MCF 10A (cell line): ENCODE measurements around the gene PGP. TPM values are rescaled to one million over a fixed set of nuclear protein-coding genes. Genes with fewer than 3 reads are reported as not detected.
"Not testable (repeated sequence)": the region's sequence is repeated elsewhere in the genome, so short reads cannot be mapped to it uniquely, and the experiment has no call there.

Experiments used
- BruUV-seq: library from RNA; stranded (reverse); fragments of 400-500 nt; replicated peaks from 2 replicates; lab custom pipeline; 2021; lab: Mats Ljungman, UMichigan
- CTCF ChIA-PET: fragments of 300-600 bp; sonication (Branson Sonifier 250); formaldehyde crosslinking; extraction: SDS; loops from one replicate; lab custom pipeline; 2021; ENCODE audit warnings: antibody characterized with exemption, inconsistent platforms; lab: Yijun Ruan, JAX
- POLR2A ChIA-PET: fragments of 300-600, 350-650 bp; sonication (Branson Sonifier 250); formaldehyde crosslinking; extraction: SDS; loops from one replicate; lab custom pipeline; 2020; ENCODE audit warnings: antibody characterized with exemption, inconsistent platforms; lab: Yijun Ruan, JAX
- DNase-seq: peaks from one replicate; pipeline ENCODE4 v3.0.0-alpha.2; 2018; ENCODE audit not compliant: unreplicated experiment
- H3K27ac Mint-ChIP-seq: one replicate; pipeline ENCODE4 v1.8.0; 2022; ENCODE audit warnings: mild to moderate bottlenecking, low read depth, mixed read lengths; ENCODE audit not compliant: unreplicated experiment
- H3K27me3 Mint-ChIP-seq: one replicate; pipeline ENCODE4 v1.8.0; 2022; ENCODE audit warnings: mixed read lengths; ENCODE audit not compliant: insufficient read depth, unreplicated experiment
- H3K36me3 Mint-ChIP-seq: one replicate; pipeline ENCODE4 v1.8.0; 2022; ENCODE audit warnings: mild to moderate bottlenecking, moderate library complexity, mixed read lengths; ENCODE audit not compliant: insufficient read depth, unreplicated experiment
- H3K4me1 Mint-ChIP-seq: one replicate; pipeline ENCODE4 v1.8.0; 2022; ENCODE audit warnings: mixed read lengths; ENCODE audit not compliant: insufficient read depth, unreplicated experiment
- H3K4me3 Mint-ChIP-seq: one replicate; pipeline ENCODE4 v1.8.0; 2022; ENCODE audit warnings: mild to moderate bottlenecking, moderate library complexity, mixed read lengths; ENCODE audit not compliant: unreplicated experiment
- H3K9me3 Mint-ChIP-seq: one replicate; pipeline ENCODE4 v1.8.0; 2022; ENCODE audit warnings: mixed read lengths; ENCODE audit not compliant: unreplicated experiment
- CTCF ChIP-seq: fragments of 200-600 bp; IDR thresholded peaks from one replicate; pipeline ENCODE4 v1.8.0; 2022; ENCODE audit warnings: antibody characterized with exemption, mild to moderate bottlenecking; ENCODE audit not compliant: unreplicated experiment
- intact Hi-C: fragments of 100-400 bp; cut with micrococcal nuclease; formaldehyde crosslinking; loops from 2 replicates; pipeline ENCODE4 v1.14.1; 2022
- total RNA-seq: library from RNA; stranded (reverse); gene quantifications from 2 replicates; pipeline ENCODE4 v1.2.3, GENCODE V29; 2022

The PGP gene
- total RNA-seq, 1 experiment from 2014 or later: 12.0 TPM

GRCh38 chr16:2243031-2243528 is 28.4 kb upstream of the PGP start:
- BruUV-seq: no TSS peak
- no peak for TF ChIP-seq CTCF
- Mint-ChIP-seq H3K27me3 (no peaks in the 10 kb centered on the region), H3K4me1 (peaks cover 5% of the 10 kb centered on the region), H3K9me3 (no peaks in the 10 kb centered on the region), H3K4me3 (no peak overlapping the region), H3K27ac (no peak overlapping the region), H3K36me3 (peaks cover 63% of the 10 kb centered on the region)
- intact Hi-C loops: no loop called here
- CTCF ChIA-PET: no interaction called here
- no peak for DNase-seq
- POLR2A ChIA-PET: interaction anchor here (0.8 kb wide), 1 partner anchor 8 kb away, joined by 6 read pairs; the partner anchor contains the start of gene ECI1

DNA sequence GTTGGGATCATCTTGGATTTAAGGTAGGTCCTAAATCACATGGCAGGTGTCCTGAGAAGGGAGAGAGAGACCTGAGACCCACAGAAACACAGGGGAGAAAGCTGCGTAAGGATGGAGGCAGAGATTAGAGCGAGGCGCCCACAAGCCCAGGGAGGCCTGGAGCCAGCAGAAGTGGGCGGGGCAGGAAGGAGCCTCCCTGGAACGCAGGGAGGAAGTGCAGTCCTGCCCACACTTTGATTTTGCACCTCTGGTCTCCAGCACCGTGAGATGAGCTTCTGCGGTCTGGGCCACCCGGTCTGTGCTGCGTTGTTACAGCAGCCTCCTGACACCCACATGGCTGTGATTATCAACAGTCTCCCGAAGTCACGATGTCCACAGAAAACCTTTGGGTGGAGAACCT is 28.0 kb upstream of the PGP start:
- Mint-ChIP-seq H3K36me3 (peaks cover 65% of the 10 kb centered on the region), H3K27ac (no peak overlapping the region), H3K9me3 (no peaks in the 10 kb centered on the region), H3K27me3 (no peaks in the 10 kb centered on the region), H3K4me3 (no peak overlapping the region), H3K4me1 (peaks cover 5% of the 10 kb centered on the region)
- intact Hi-C loops: no loop called here
- POLR2A ChIA-PET: interaction anchor here (0.8 kb wide), 1 partner anchor 9 kb away, joined by 6 read pairs; the partner anchor contains the start of gene ECI1
- BruUV-seq: no TSS peak
- TF ChIP-seq CTCF: no peak
- DNase-seq: no peak
- CTCF ChIA-PET: interaction anchor here (0.7 kb wide), 1 partner anchor 87 kb away, joined by 3 read pairs; the partner anchor contains the start of gene TRAF7

GRCh38 chr16:2240331-2240730 is 25.7 kb upstream of the PGP start:
- peaks cover 69% of the 10 kb centered on the region for H3K36me3 Mint-ChIP-seq
- intact Hi-C loops, H3K4me3 Mint-ChIP-seq, H3K27me3 Mint-ChIP-seq, BruUV-seq, DNase-seq, H3K4me1 Mint-ChIP-seq, H3K27ac Mint-ChIP-seq, H3K9me3 Mint-ChIP-seq: not testable (repeated sequence)
- CTCF ChIA-PET: interaction anchor here (1.5 kb wide), 1 partner anchor 11 kb away, joined by 6 read pairs; the partner anchor contains the start of gene ECI1
- POLR2A ChIA-PET: interaction anchor here (0.7 to 2.7 kb wide), 2 partner anchors 11 to 275 kb away, joined by 3 to 13 read pairs; partner anchors contain the start of gene ECI1

DNA sequence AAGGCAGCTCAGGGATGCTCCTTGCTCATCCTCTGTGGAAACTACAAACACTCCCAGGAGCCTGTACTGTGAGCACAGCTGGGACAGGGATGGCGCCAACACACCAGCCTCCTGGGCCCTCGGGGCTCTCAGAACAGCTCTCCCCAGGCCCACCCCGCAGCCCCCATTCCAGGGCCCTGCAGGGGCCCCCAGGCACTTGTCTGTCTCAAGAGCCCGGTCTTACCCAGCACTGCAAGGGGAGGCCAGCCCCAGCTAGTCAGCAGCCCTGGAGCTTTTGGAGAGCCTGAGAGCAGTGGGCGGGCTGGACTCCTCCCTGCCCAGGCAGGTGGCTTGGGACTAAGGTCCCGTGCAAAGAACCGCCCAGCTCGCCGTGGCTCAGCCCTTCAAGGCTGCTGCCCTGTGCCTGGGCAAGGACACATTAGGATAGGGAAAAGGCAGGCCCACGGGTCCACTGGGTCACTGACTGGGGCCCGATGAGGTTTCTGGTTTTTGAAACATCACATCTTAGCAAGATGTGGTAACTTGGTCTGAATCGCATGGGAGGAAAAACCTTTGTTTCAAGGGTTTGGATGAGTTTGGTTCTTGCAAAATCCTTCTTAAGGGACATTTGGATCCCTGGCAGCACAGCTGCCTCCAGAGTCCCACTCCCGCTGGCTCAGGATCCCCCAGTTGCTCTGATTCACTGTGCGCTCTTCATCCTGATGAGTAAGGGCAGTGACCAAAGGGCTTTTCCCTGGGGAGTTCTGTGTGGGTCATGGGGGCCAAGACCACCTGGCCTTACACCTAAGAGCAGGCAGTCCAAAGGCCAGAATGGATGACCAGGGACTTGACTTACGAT is 24.4 kb upstream of the PGP start:
- Mint-ChIP-seq H3K9me3 (no peaks in the 10 kb centered on the region), H3K4me3 (no peak overlapping the region), H3K27me3 (no peaks in the 10 kb centered on the region), H3K27ac (no peak overlapping the region), H3K36me3 (peaks cover 71% of the 10 kb centered on the region), H3K4me1 (peaks cover 5% of the 10 kb centered on the region)
- CTCF ChIA-PET: interaction anchor here (0.5 to 0.6 kb wide), 2 partner anchors 99 to 279 kb away, joined by 3 read pairs; no protein-coding TSS in a partner anchor
- POLR2A ChIA-PET: interaction anchor here (0.7 to 1.6 kb wide), 4 partner anchors 9 to 255 kb away, joined by 3 to 15 read pairs (median 3); partner anchors contain the start of genes ECI1 and GFER
- TF ChIP-seq CTCF: no peak
- DNase-seq: no peak
- intact Hi-C loops: no loop called here
- BruUV-seq: no TSS peak
